ENCODE measurements around the gene CFAP57. TPM values are rescaled to one million over a fixed set of nuclear protein-coding genes. Genes with fewer than 3 reads are reported as not detected.
A peak's percentile ranks its signal among the peaks of the same experiment; 100 is the strongest.

Gene CFAP57
- total and polyA plus RNA-seq, 2 of the 13 experiments (the other 11 are each of a cell fraction or from before 2014, with no cell fraction given), result 0.01 TPM; not detected in 1

GRCh38 chr1:43214501-43215444 lies 42.6 kb downstream of the CFAP57 start (continued):
- TF ChIP-seq ERF (CRISPR knock-in tag; IDR thresholded peaks at IDR 0.05), result peak; percentile 52; the same call in 1 of the 2 replicates
- TF ChIP-seq EP300 (IDR thresholded peaks at IDR 0.05; ENCODE audit: low read depth in 2 of 2, low read length in 2 of 2), result peak in 1 of 2 experiments; percentile 44; a peak in 1 of 4 replicates
- TF ChIP-seq EP300 (CRISPR knock-in tag; IDR thresholded peaks at IDR 0.05; ENCODE audit: borderline replicate concordance), result no peak
- TF ChIP-seq MAFK (conservative IDR thresholded peaks at IDR 0.05 in 1 of 2, IDR thresholded peaks at IDR 0.05 in 1 of 2; ENCODE audit: low read length in 2 of 2), result peak; percentile 62 to 72
- TF ChIP-seq LRRFIP1 (CRISPR knock-in tag; conservative IDR thresholded peaks at IDR 0.05), result no peak
- 0 out of 2 replicates have a peak, but pooled peaks have one; percentile 28 for TF ChIP-seq THRA (CRISPR knock-in tag; IDR thresholded peaks at IDR 0.05; ENCODE audit: borderline replicate concordance)
- TF ChIP-seq ZNF275 (CRISPR knock-in tag; IDR thresholded peaks at IDR 0.05; ENCODE audit: borderline replicate concordance), result no peak
- peak; percentile 45; the same call in 1 of the 2 replicates for TF ChIP-seq KAT8 (CRISPR knock-in tag; IDR thresholded peaks at IDR 0.05)
- no peak for TF ChIP-seq IRF1 (CRISPR knock-in tag; IDR thresholded peaks at IDR 0.05; ENCODE audit: low read depth)
- TF ChIP-seq ZFP91 (CRISPR knock-in tag; IDR thresholded peaks at IDR 0.05; ENCODE audit: borderline replicate concordance), result no peak
- TF ChIP-seq CEBPB (IDR thresholded peaks at IDR 0.05; ENCODE audit: borderline replicate concordance, low read depth, low read length), result peak; percentile 86
- TF ChIP-seq TEAD3 (CRISPR knock-in tag; optimal IDR thresholded peaks at IDR 0.05; ENCODE audit: borderline replicate concordance), result peak; percentile 23
- TF ChIP-seq RARA (CRISPR knock-in tag; IDR thresholded peaks at IDR 0.05), result peak; percentile 92
- no peak for TF ChIP-seq AFF4 (CRISPR knock-in tag; IDR thresholded peaks at IDR 0.05)
- peak; percentile 44; the same call in 1 of the 2 replicates for TF ChIP-seq SOX5 (CRISPR knock-in tag; IDR thresholded peaks at IDR 0.05; ENCODE audit: borderline replicate concordance)
